ENCODE data around the gene CASD1. TPM values are rescaled to one million over a fixed set of nuclear protein-coding genes. Genes with fewer than 3 reads are reported as not detected.

The CASD1 gene
- polyA plus RNA-seq, 1 donor from 2014 or later: 187 TPM

- H3K9ac ChIP-seq (ENCODE audit: low read length): no peak overlapping the region
- peaks cover 9% of the 10 kb centered on the region for H3K36me3 ChIP-seq (ENCODE audit: insufficient read depth, low read length)
- no peaks in the 10 kb centered on the region for H4K20me1 ChIP-seq (ENCODE audit: insufficient read depth)
- no peaks in the 10 kb centered on the region for H3K9me2 ChIP-seq (ENCODE audit: insufficient read depth, low read length)
- no peak overlapping the region for H3K27ac ChIP-seq (ENCODE audit: low read length)
- H2AFZ ChIP-seq (ENCODE audit: low read depth, low read length): no peak overlapping the region
- no peaks in the 10 kb centered on the region for H3K27me3 ChIP-seq (ENCODE audit: insufficient read depth, low read depth, low read length)
- H3K4me3 ChIP-seq (ENCODE audit: low read length): no peak overlapping the region
- H3F3A ChIP-seq (ENCODE audit: insufficient read depth, low read length, poor library complexity, severe bottlenecking): no peaks in the 10 kb centered on the region
- TF ChIP-seq REST (IDR thresholded peaks at IDR 0.05; ENCODE audit: borderline replicate concordance): no peak
- TF ChIP-seq RAD21 (conservative IDR thresholded peaks at IDR 0.05): no peak
- TF ChIP-seq MXI1 (conservative IDR thresholded peaks at IDR 0.05; ENCODE audit: poor library complexity, severe bottlenecking): no peak
- no peak for TF ChIP-seq CTCF (IDR thresholded peaks at IDR 0.05; ENCODE audit: poor library complexity, severe bottlenecking)
- TF ChIP-seq SMC3 (conservative IDR thresholded peaks at IDR 0.05; ENCODE audit: poor library complexity): no peak
- no peak for TF ChIP-seq TAF1 (IDR thresholded peaks at IDR 0.05; ENCODE audit: low read depth)
- no peak for TF ChIP-seq POLR2AphosphoS5 (IDR thresholded peaks at IDR 0.05)
- TF ChIP-seq EZH2 (IDR thresholded peaks at IDR 0.05; ENCODE audit: borderline replicate concordance, insufficient read depth, low read length, poor library complexity, severe bottlenecking): no peak
- no peak for TF ChIP-seq EP300 (conservative IDR thresholded peaks at IDR 0.05; ENCODE audit: poor library complexity, severe bottlenecking)
- H3K4me2 ChIP-seq (ENCODE audit: low read length): no peak overlapping the region
- H3K9me3 ChIP-seq (ENCODE audit: low read length): no peaks in the 10 kb centered on the region
- no peaks in the 10 kb centered on the region for H3K79me2 ChIP-seq (replicated peaks; ENCODE audit: insufficient read depth, low read length)
Observed at GRCh38 chr7:94590526-94591162, 81.0 kb downstream of the CASD1 start.

- Histone ChIP-seq H3K79me2 (replicated peaks; ENCODE audit: insufficient read depth, low read length) (no peaks in the 10 kb centered on the region), H3F3A (ENCODE audit: insufficient read depth, low read length, poor library complexity, severe bottlenecking) (no peaks in the 10 kb centered on the region), H3K9ac (ENCODE audit: low read length) (no peak overlapping the region), H3K9me3 (ENCODE audit: low read length) (no peaks in the 10 kb centered on the region), H3K27ac (ENCODE audit: low read length) (no peak overlapping the region), H4K20me1 (ENCODE audit: insufficient read depth) (no peaks in the 10 kb centered on the region), H3K4me2 (ENCODE audit: low read length) (no peak overlapping the region), H3K27me3 (ENCODE audit: insufficient read depth, low read depth, low read length) (no peaks in the 10 kb centered on the region), H2AFZ (ENCODE audit: low read depth, low read length) (no peak overlapping the region), H3K4me3 (ENCODE audit: low read length) (no peak overlapping the region), H3K36me3 (ENCODE audit: insufficient read depth, low read length) (peaks cover 9% of the 10 kb centered on the region), H3K9me2 (ENCODE audit: insufficient read depth, low read length) (no peaks in the 10 kb centered on the region)
- TF ChIP-seq EP300 (conservative IDR thresholded peaks at IDR 0.05; ENCODE audit: poor library complexity, severe bottlenecking): no peak
- TF ChIP-seq REST (IDR thresholded peaks at IDR 0.05; ENCODE audit: borderline replicate concordance): no peak
- no peak for TF ChIP-seq CTCF (IDR thresholded peaks at IDR 0.05; ENCODE audit: poor library complexity, severe bottlenecking)
- no peak for TF ChIP-seq SMC3 (conservative IDR thresholded peaks at IDR 0.05; ENCODE audit: poor library complexity)
- no peak for TF ChIP-seq POLR2AphosphoS5 (IDR thresholded peaks at IDR 0.05)
- TF ChIP-seq MXI1 (conservative IDR thresholded peaks at IDR 0.05; ENCODE audit: poor library complexity, severe bottlenecking): no peak
- TF ChIP-seq EZH2 (IDR thresholded peaks at IDR 0.05; ENCODE audit: borderline replicate concordance, insufficient read depth, low read length, poor library complexity, severe bottlenecking): no peak
- no peak for TF ChIP-seq TAF1 (IDR thresholded peaks at IDR 0.05; ENCODE audit: low read depth)
- no peak for TF ChIP-seq RAD21 (conservative IDR thresholded peaks at IDR 0.05)
Observed at GRCh38 chr7:94591176-94591575, 81.6 kb downstream of the CASD1 start.

Measured in neural cell (in vitro differentiated cells).